ENCODE data around the gene GGT7.

GGT7 gene

GRCh38 chr20:34872622-34873224, at the start of gene GGT7:
GGT7 (minus strand) TSS chr20:34872856; CDS start chr20:34872815, 41 bp downstream.
- peak; percentile 56 for DNase-seq (ENCODE audit: low read depth)
- H3K4me3 ChIP-seq (ENCODE audit: control insufficient read depth, low read depth, low read length) = peak within 1 kb of the TSS; percentile 66
- TF ChIP-seq CTCF (conservative IDR thresholded peaks at IDR 0.05; ENCODE audit: control insufficient read depth, insufficient read depth, low read depth, low read length) = peak; percentile 37

GRCh38 chr20:34921436-34921835, 48.8 kb upstream of the GGT7 start:
- TF ChIP-seq CTCF (conservative IDR thresholded peaks at IDR 0.05; ENCODE audit: control insufficient read depth, insufficient read depth, low read depth, low read length) = no peak
- DNase-seq (ENCODE audit: low read depth) = no peak
- no peak overlapping the region for H3K4me3 ChIP-seq (ENCODE audit: control insufficient read depth, low read depth, low read length)

GRCh38 chr20:34920055-34920454, 47.4 kb upstream of the GGT7 start:
- TF ChIP-seq CTCF (conservative IDR thresholded peaks at IDR 0.05; ENCODE audit: control insufficient read depth, insufficient read depth, low read depth, low read length) = no peak
- H3K4me3 ChIP-seq (ENCODE audit: control insufficient read depth, low read depth, low read length) = no peak overlapping the region
- no peak for DNase-seq (ENCODE audit: low read depth)

- no peak for DNase-seq (ENCODE audit: low read depth)
- no peak overlapping the region for H3K4me3 ChIP-seq (ENCODE audit: control insufficient read depth, low read depth, low read length)
- no peak for TF ChIP-seq CTCF (conservative IDR thresholded peaks at IDR 0.05; ENCODE audit: control insufficient read depth, insufficient read depth, low read depth, low read length)
Observed at GRCh38 chr20:34916774-34917354, 44.2 kb upstream of the GGT7 start.

- no peak overlapping the region for H3K4me3 ChIP-seq (ENCODE audit: control insufficient read depth, low read depth, low read length)
- no peak for DNase-seq (ENCODE audit: low read depth)
- TF ChIP-seq CTCF (conservative IDR thresholded peaks at IDR 0.05; ENCODE audit: control insufficient read depth, insufficient read depth, low read depth, low read length) = no peak
Observed at GRCh38 chr20:34915749-34916455, 43.2 kb upstream of the GGT7 start.

GRCh38 chr20:34915131-34915530, 42.5 kb upstream of the GGT7 start:
- TF ChIP-seq CTCF (conservative IDR thresholded peaks at IDR 0.05; ENCODE audit: control insufficient read depth, insufficient read depth, low read depth, low read length) = no peak
- no peak for DNase-seq (ENCODE audit: low read depth)
- no peak overlapping the region for H3K4me3 ChIP-seq (ENCODE audit: control insufficient read depth, low read depth, low read length)
